ENCODE measurements around the gene FXYD7. TPM values are rescaled to one million over a fixed set of nuclear protein-coding genes. Genes with fewer than 3 reads are reported as not detected.

The FXYD7 gene
- total and polyA plus RNA-seq, 12 donors = 0.10 to 0.37 (median 0.29) TPM; not detected in 8

- peaks cover 0 to 9% (median 0%) of the 10 kb centered on the region in 7 donors for H3K27me3 ChIP-seq
- H3K4me3 ChIP-seq = no peak overlapping the region
- intact Hi-C loops (cut with DNase I) = no loop called here
Observed at GRCh38 chr19:35174226-35174625, 31.2 kb downstream of the FXYD7 start.

DNA sequence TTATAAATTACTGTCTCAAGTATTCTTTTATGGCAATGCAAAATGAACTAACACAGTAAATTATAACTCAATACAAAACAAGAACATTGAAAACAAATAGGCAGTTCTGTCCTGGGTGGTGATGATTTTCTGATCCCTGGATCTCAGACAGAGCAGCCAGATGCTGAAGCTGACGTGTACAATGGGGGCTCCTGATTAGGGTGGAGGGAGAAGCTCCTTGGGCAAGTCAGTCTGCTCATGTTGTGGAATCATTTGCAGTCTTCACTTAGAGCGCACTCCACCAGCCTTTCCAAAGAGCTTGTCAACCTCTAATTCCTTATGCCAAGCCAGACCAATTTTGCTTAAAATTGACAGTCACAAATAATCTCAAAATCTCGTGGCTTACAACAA, 33.1 kb downstream of the FXYD7 start:
- Histone ChIP-seq H3K4me3 (no peak overlapping the region), H3K27me3 (peaks cover 0 to 13% (median 0%) of the 10 kb centered on the region in 7 donors), H3K36me3 (no peaks in the 10 kb centered on the region), H3K9me3 (no peaks in the 10 kb centered on the region), H3K4me1 (peaks cover 0 to 15% (median 3%) of the 10 kb centered on the region in 9 donors), H3K27ac (no peak overlapping the region)
- intact Hi-C loops (cut with DNase I) = no loop called here
- 69 to 71% methylated on average over 3 of the region's 3 CpGs for WGBS, 2 donors
- ATAC-seq (no peak), DNase-seq (no peak)
- TF ChIP-seq, protein P1, sequence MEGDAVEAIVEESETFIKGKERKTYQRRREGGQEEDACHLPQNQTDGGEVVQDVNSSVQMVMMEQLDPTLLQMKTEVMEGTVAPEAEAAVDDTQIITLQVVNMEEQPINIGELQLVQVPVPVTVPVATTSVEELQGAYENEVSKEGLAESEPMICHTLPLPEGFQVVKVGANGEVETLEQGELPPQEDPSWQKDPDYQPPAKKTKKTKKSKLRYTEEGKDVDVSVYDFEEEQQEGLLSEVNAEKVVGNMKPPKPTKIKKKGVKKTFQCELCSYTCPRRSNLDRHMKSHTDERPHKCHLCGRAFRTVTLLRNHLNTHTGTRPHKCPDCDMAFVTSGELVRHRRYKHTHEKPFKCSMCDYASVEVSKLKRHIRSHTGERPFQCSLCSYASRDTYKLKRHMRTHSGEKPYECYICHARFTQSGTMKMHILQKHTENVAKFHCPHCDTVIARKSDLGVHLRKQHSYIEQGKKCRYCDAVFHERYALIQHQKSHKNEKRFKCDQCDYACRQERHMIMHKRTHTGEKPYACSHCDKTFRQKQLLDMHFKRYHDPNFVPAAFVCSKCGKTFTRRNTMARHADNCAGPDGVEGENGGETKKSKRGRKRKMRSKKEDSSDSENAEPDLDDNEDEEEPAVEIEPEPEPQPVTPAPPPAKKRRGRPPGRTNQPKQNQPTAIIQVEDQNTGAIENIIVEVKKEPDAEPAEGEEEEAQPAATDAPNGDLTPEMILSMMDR (IDR thresholded peaks at IDR 0.05) = no peak

More at GRCh38 chr19:35174226-35174625, 31.2 kb downstream of the FXYD7 start:
- Histone ChIP-seq H3K27ac (no peak overlapping the region), H3K36me3 (peaks cover 0 to 16% (median 0%) of the 10 kb centered on the region in 9 donors), H3K4me1 (peaks cover 0 to 18% (median 3%) of the 10 kb centered on the region in 9 donors), H3K9me3 (no peaks in the 10 kb centered on the region)
- ATAC-seq (no peak), DNase-seq (no peak)
- WGBS, 2 donors = 87 to 88% methylated on average over 6 of the region's 6 CpGs
- TF ChIP-seq, protein P1 (IDR thresholded peaks at IDR 0.05) = no peak

DNA sequence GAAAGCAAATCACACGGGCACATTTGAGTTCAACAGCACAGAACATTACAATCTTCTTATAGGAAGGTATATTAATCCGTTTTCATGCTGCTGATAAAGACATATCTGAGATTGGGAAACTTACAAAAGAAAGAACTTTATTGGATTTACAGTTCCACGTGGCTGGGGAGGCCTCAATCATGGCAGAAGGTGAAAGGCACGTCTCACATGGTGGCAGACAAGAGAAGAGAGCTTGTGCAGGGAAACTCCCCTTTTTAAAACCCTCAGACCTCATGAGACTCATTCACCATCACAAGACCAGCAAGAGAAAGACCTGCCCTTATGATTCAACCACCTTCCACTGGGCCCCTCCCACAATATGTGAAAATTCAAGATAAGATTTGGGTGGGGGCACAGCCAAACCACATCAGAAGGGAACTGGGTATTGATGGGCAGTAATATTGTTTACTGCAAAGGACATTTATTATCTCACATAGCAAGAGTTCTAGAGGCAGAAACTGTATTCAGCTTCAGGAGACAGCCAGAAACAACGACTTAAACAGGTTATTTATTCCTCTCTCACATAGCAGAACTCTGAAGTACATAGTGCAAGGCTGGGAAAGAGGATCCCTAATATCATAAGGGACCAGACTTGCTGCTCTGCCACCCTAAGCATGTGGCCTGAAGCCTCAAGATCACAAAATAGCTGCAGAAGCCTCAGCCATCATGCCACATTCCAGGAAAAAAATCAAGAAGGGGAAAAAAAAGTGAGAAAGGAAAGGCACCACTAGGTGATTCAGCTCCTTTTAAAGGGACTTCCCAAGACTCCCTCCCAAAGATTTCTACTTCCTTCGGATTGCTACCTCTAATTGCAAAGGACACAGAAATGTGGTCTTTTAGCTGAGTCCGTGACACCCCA, 34.6 kb downstream of the FXYD7 start:
- 78 to 82% methylated on average over 7 of the region's 7 CpGs for WGBS, 2 donors
- no peak for DNase-seq
- Histone ChIP-seq H3K4me3 (no peak overlapping the region), H3K27me3 (peaks cover 0 to 13% (median 0%) of the 10 kb centered on the region in 7 donors), H3K9me3 (no peaks in the 10 kb centered on the region), H3K27ac (no peak overlapping the region), H3K4me1 (peaks cover 0 to under 1% (median 0%) of the 10 kb centered on the region in 9 donors), H3K36me3 (no peaks in the 10 kb centered on the region)
- TF ChIP-seq, protein P1 (IDR thresholded peaks at IDR 0.05) = no peak
- intact Hi-C loops (cut with DNase I) = no loop called here
- no peak for ATAC-seq

GRCh38 chr19:35178701-35179100, 35.6 kb downstream of the FXYD7 start:
- Histone ChIP-seq H3K4me3 (no peak overlapping the region), H3K27me3 (peaks cover 0 to 13% (median 0%) of the 10 kb centered on the region in 7 donors), H3K27ac (no peak overlapping the region), H3K9me3 (peaks cover 0 to 11% (median 0%) of the 10 kb centered on the region in 11 donors), H3K4me1 (no peaks in the 10 kb centered on the region), H3K36me3 (no peaks in the 10 kb centered on the region)
- ATAC-seq (no peak), DNase-seq (no peak)
- WGBS, 2 donors = 55% methylated on average over 2 of the region's 2 CpGs
- intact Hi-C loops (cut with DNase I) = no loop called here
- TF ChIP-seq, protein P1 (IDR thresholded peaks at IDR 0.05) = no peak
